Measurements from ENCODE around the gene STN1. TPM values are rescaled to one million over a fixed set of nuclear protein-coding genes. Genes with fewer than 3 reads are reported as not detected.

STN1 gene
- total RNA-seq, 1 experiment from 2014 or later: 16.1 TPM

- no TSS peak for BruUV-seq (replicated peaks)
- no peak overlapping the region for H3K27ac Mint-ChIP-seq (ENCODE audit: unreplicated experiment)
- DNase-seq: no peak
Measured at GRCh38 chr10:103835096-103836050, 82.6 kb downstream of the STN1 start.

DNA sequence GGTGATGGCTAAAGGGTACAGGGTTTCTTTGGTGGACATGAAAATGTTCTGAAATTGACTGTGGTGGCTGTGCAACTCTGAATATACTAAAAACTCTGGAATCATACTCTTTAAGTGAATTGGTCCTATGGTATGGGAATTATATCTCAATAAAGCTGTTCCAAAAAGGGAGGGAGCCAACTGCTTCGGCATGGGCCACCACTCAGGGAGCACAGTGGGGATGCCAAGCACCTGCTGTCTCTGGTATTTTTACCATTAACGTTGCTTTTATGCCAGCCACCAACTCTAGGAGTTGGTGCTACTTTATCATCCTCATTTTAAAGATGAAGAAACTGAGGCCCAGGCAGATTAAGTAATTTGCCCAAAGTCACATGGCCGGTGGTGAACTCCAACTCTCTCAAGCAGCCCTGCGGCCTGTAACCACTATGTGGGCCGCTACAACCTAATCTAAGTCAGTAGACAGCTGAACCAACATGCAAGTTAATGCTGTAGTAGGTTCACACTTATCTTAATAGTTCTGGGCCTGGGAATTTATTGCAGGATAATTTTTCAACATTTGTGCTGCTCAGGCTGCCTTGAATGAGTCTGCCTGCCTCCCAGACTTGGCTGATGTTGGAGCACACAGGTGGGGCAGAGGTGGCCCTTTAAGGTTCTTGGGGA lies 83.4 kb downstream of the STN1 start:
- ChIA-PET POLR2A (no interaction called here), CTCF (interaction anchor here (1.0 to 2.2 kb wide), 3 partner anchors 13 to 41 kb away, joined by 3 to 6 read pairs (median 4); no protein-coding TSS in a partner anchor)

More at GRCh38 chr10:103835096-103836050, 82.6 kb downstream of the STN1 start:
- H3K4me3 Mint-ChIP-seq (ENCODE audit: unreplicated experiment): no peak overlapping the region
- H3K9me3 Mint-ChIP-seq (ENCODE audit: unreplicated experiment): no peaks in the 10 kb centered on the region
- TF ChIP-seq CTCF (IDR thresholded peaks at IDR 0.05; ENCODE audit: insufficient read depth in 1 of 2, low read depth in 1 of 2, low read length in 1 of 2, severe bottlenecking in 1 of 2, unreplicated experiment in 1 of 2): no peak
- Histone ChIP-seq H3K27me3 (replicated peaks; ENCODE audit: control insufficient read depth, insufficient read depth, low read length) (no peaks in the 10 kb centered on the region), H3K4me3 (ENCODE audit: low read depth, low read length) (no peak overlapping the region), H3K4me1 (peaks cover 32% of the 10 kb centered on the region), H3K9me3 (no peaks in the 10 kb centered on the region), H3K36me3 (ENCODE audit: control insufficient read depth, insufficient read depth, low read length) (no peaks in the 10 kb centered on the region)
- CTCF ChIA-PET: interaction anchor here (0.6 to 2.2 kb wide), 3 partner anchors 12 to 142 kb away, joined by 3 to 6 read pairs (median 4); no protein-coding TSS in a partner anchor
- peaks cover 26% of the 10 kb centered on the region for H3K4me1 Mint-ChIP-seq (ENCODE audit: low read depth, unreplicated experiment)
- POLR2A ChIA-PET: no interaction called here
- no peaks in the 10 kb centered on the region for H3K27me3 Mint-ChIP-seq (ENCODE audit: insufficient read depth, unreplicated experiment)
- intact Hi-C loops (cut with micrococcal nuclease; ENCODE audit: unreplicated experiment): loop anchor here (2.0 kb wide), 1 partner anchor 19 kb away; the partner anchor contains the start of gene SH3PXD2A
- H3K36me3 Mint-ChIP-seq (ENCODE audit: insufficient read depth, unreplicated experiment): peaks cover 4% of the 10 kb centered on the region

More for the DNA sequence above, 83.4 kb downstream of the STN1 start:
- Mint-ChIP-seq H3K9me3 (ENCODE audit: unreplicated experiment) (no peaks in the 10 kb centered on the region), H3K4me3 (ENCODE audit: unreplicated experiment) (no peak overlapping the region), H3K27me3 (ENCODE audit: insufficient read depth, unreplicated experiment) (no peaks in the 10 kb centered on the region), H3K36me3 (ENCODE audit: insufficient read depth, unreplicated experiment) (peaks cover 4% of the 10 kb centered on the region), H3K27ac (ENCODE audit: unreplicated experiment) (no peak overlapping the region), H3K4me1 (ENCODE audit: low read depth, unreplicated experiment) (peaks cover 34% of the 10 kb centered on the region)
- TF ChIP-seq CTCF (IDR thresholded peaks at IDR 0.05; ENCODE audit: insufficient read depth in 1 of 2, low read depth in 1 of 2, low read length in 1 of 2, severe bottlenecking in 1 of 2, unreplicated experiment in 1 of 2): no peak
- no peaks in the 10 kb centered on the region for H3K9me3 ChIP-seq
- intact Hi-C loops (cut with micrococcal nuclease; ENCODE audit: unreplicated experiment): no loop called here
- no TSS peak for BruUV-seq (replicated peaks)
- DNase-seq: no peak
- H3K4me1 ChIP-seq: peaks cover 40% of the 10 kb centered on the region
- H3K36me3 ChIP-seq (ENCODE audit: control insufficient read depth, insufficient read depth, low read length): no peaks in the 10 kb centered on the region
- no peaks in the 10 kb centered on the region for H3K27me3 ChIP-seq (replicated peaks; ENCODE audit: control insufficient read depth, insufficient read depth, low read length)
- H3K4me3 ChIP-seq (ENCODE audit: low read depth, low read length): no peak overlapping the region
